Kidney (tissue), 14 donors: ENCODE measurements around the gene ZRANB2. TPM values are rescaled to one million over a fixed set of nuclear protein-coding genes. Genes with fewer than 3 reads are reported as not detected.
A peak's percentile ranks its signal among the peaks of the same experiment; 100 is the strongest.

ENCODE experiments used
- DNase-seq, 5 donors: peaks; one replicate each; pipeline ENCODE4 v3.0.0-alpha.2; 2013 to 2020
- FAIRE-seq: peaks from 2 replicates; lab custom pipeline; 2012; peaks lifted over from hg19 to GRCh38; lab: Jason Lieb, UNC
- H3K27ac ChIP-seq, 2 donors: one replicate each; pipeline ENCODE4 v1.7.0; 2013; ENCODE audit warnings: low read depth in 2 of 2, low read length in 2 of 2, inconsistent platforms in 1 of 2
- H3K27me3 ChIP-seq: one replicate; pipeline ENCODE4 v1.7.1; 2013; ENCODE audit warnings: low read length, inconsistent platforms; ENCODE audit not compliant: control insufficient read depth, insufficient read depth
- H3K36me3 ChIP-seq, 3 donors: one replicate each; pipeline versions ENCODE4 v1.7.0 to v1.7.1; 2013; ENCODE audit warnings: low read length in 3 of 3, control low read depth in 1 of 3, inconsistent platforms in 1 of 3; ENCODE audit not compliant: insufficient read depth in 3 of 3, control insufficient read depth in 2 of 3
- H3K4me1 ChIP-seq, 3 donors: one replicate each; pipeline versions ENCODE4 v1.7.0 to v1.7.1; 2013; ENCODE audit warnings: low read length in 3 of 3, inconsistent platforms in 1 of 3, low read depth in 1 of 3; ENCODE audit not compliant: control insufficient read depth in 2 of 3, insufficient read depth in 2 of 3
- H3K4me3 ChIP-seq, 3 donors: one replicate each; pipeline versions ENCODE4 v1.7.0 to v1.8.1; 2013; ENCODE audit warnings: low read length in 3 of 3, control low read depth in 1 of 3, inconsistent platforms in 1 of 3
- H3K9ac ChIP-seq, 3 donors: one replicate each; pipeline versions ENCODE4 v1.7.0 to v1.7.1; 2013; ENCODE audit warnings: low read length in 3 of 3, control low read depth in 1 of 3, inconsistent platforms in 1 of 3
- H3K9me3 ChIP-seq, 3 donors: one replicate each; pipeline versions ENCODE4 v1.7.0 to v1.7.1; 2013; ENCODE audit warnings: low read length in 3 of 3, control low read depth in 1 of 3, inconsistent platforms in 1 of 3; ENCODE audit not compliant: control insufficient read depth in 2 of 3, insufficient read depth in 1 of 3
- CTCF ChIP-seq: IDR thresholded peaks from 3 replicates; pipeline ENCODE4 v1.5.1; 2012; ENCODE audit warnings: mild to moderate bottlenecking, moderate library complexity, borderline replicate concordance; ENCODE audit not compliant: insufficient read depth; ENCODE audit errors: extremely low read depth
- intact Hi-C: fragments of 100-400 bp; cut with DNase I; formaldehyde crosslinking; loops from one replicate; pipeline ENCODE4 v1.11.1; 2022
- polyA plus RNA-seq: library from polyadenylated mRNA; stranded (reverse); fragments of 350-450 nt; fragmentation: Illumina TruSeq; extraction: RNeasy Lipid Tissue Mini Kit (QIAGEN cat#74804); gene quantifications from one replicate; pipeline ENCODE4 v1.2.3, GENCODE V29; 2014; ENCODE audit warnings: low read depth, low replicate concordance; ENCODE audit not compliant: insufficient read depth
- total RNA-seq: library from RNA; stranded (reverse); fragmentation: NEBNext Ultra II Directional; extraction: Animal tissue kit (Norgen Biotek cat#: 25700); gene quantifications from one replicate; pipeline ENCODE4 v1.2.1, GENCODE V29; 2021
- donor health status: control.
- donor health status: control.
- donor health status: control.
- donor health status: control.
- donor health status: control.
- donor health status: DM: yes; HTN: yes; CAD: no.
- donor health status: Normal renal cell carcinoma (clear cell type).

ZRANB2 gene
- total and polyA plus RNA-seq, 2 donors from 2014 or later = 37.7 to 78.8 TPM

- DNase-seq = peak in 2 of 5 donors; percentile 45 to 68
- peaks cover 0 to 4% (median 2%) of the 10 kb centered on the region in 3 donors for H3K4me1 ChIP-seq
- H3K9ac ChIP-seq = no peak overlapping the region
- no peaks in the 10 kb centered on the region for H3K9me3 ChIP-seq
- no peak for FAIRE-seq
- no peak for TF ChIP-seq CTCF
- H3K27ac ChIP-seq = no peak overlapping the region
- no peaks in the 10 kb centered on the region for H3K27me3 ChIP-seq
- peaks cover 0 to 5% (median 4%) of the 10 kb centered on the region in 3 donors for H3K36me3 ChIP-seq
- intact Hi-C loops = no loop called here
- no peak overlapping the region for H3K4me3 ChIP-seq
These were observed 26.5 kb downstream of the ZRANB2 start for GRCh38 chr1:71054281-71054731.

GRCh38 chr1:71053758-71054157 is 27.1 kb downstream of the ZRANB2 start:
- H3K4me3 ChIP-seq = no peak overlapping the region
- DNase-seq = peak in 1 of 5 donors; percentile 59
- H3K4me1 ChIP-seq = peaks cover 0 to 4% (median 2%) of the 10 kb centered on the region in 3 donors
- TF ChIP-seq CTCF = no peak
- H3K9me3 ChIP-seq = no peaks in the 10 kb centered on the region
- peaks cover 0 to 4% (median 2%) of the 10 kb centered on the region in 3 donors for H3K36me3 ChIP-seq
- no peak overlapping the region for H3K27ac ChIP-seq
- H3K27me3 ChIP-seq = peaks cover under 1% of the 10 kb centered on the region
- FAIRE-seq = no peak
- H3K9ac ChIP-seq = no peak overlapping the region
- intact Hi-C loops = no loop called here

GRCh38 chr1:71053146-71053545 is 27.7 kb downstream of the ZRANB2 start:
- H3K4me1 ChIP-seq = peaks cover 0 to 4% (median 2%) of the 10 kb centered on the region in 3 donors
- no peaks in the 10 kb centered on the region for H3K9me3 ChIP-seq
- TF ChIP-seq CTCF = no peak
- peaks cover 0 to 4% (median 0%) of the 10 kb centered on the region in 3 donors for H3K36me3 ChIP-seq
- intact Hi-C loops = no loop called here
- FAIRE-seq (no peak), DNase-seq (no peak)
- H3K4me3 ChIP-seq = no peak overlapping the region
- no peak overlapping the region for H3K9ac ChIP-seq
- H3K27ac ChIP-seq = peak overlapping the region in 1 of 2 donors; percentile 5
- H3K27me3 ChIP-seq = peaks cover 6% of the 10 kb centered on the region
